A549 treated with RU486 at 1 μM for 4 hours (cell line): ENCODE measurements around the gene COL21A1. TPM values are rescaled to one million over a fixed set of nuclear protein-coding genes. Genes with fewer than 3 reads are reported as not detected.

ENCODE experiments used
- total RNA-seq: library from RNA; stranded (reverse); fragments of 200-300 nt; extraction: Qiagen RNA extraction; gene quantifications from 5 replicates; pipeline ENCODE4 v1.2.3, GENCODE V29; 2022; ENCODE audit warnings: low read depth

COL21A1 gene
- 0.43 to 1.5 TPM (median 0.72 TPM) in 5 replicates for total RNA-seq

GRCh38 chr6:56246881-56247653 is at the start of gene COL21A1:
Gene COL21A1, minus strand, starts transcription at chr6:56247580. Its CDS starts 64,962 bp downstream, at chr6:56182618.

